ENCODE data around the gene POLR2A.

The POLR2A gene

GRCh38 chr17:7483255-7484066, 705 bp upstream of the POLR2A start:
- Histone ChIP-seq H3K9ac (ENCODE audit: insufficient read length) (peak overlapping the region; percentile 100), H3K4me3 (peak overlapping the region; percentile 100), H3K27ac (peak overlapping the region; percentile 99), H3K36me3 (ENCODE audit: insufficient read depth, low read length) (peaks cover 11% of the 10 kb centered on the region), H3K9me3 (ENCODE audit: low read depth, low read length) (no peaks in the 10 kb centered on the region)
- DNase-seq (ENCODE audit: low read depth, low spot score) = peak; percentile 62
- TF ChIP-seq FOXP2 (optimal IDR thresholded peaks at IDR 0.05; ENCODE audit: control extremely low read depth, extremely low read length, insufficient read depth) = no peak
- no peak for TF ChIP-seq EZH2 (IDR thresholded peaks at IDR 0.05)
- TF ChIP-seq POLR2AphosphoS5 (IDR thresholded peaks at IDR 0.05; ENCODE audit: borderline replicate concordance, low read depth, low read length) = no peak

- Histone ChIP-seq H3K36me3 (ENCODE audit: insufficient read depth, low read length) (peaks cover 21% of the 10 kb centered on the region), H3K27ac (peak overlapping the region; percentile 20; the same call in 1 of the 2 replicates), H3K9ac (ENCODE audit: insufficient read length) (peak overlapping the region; percentile 100), H3K9me3 (ENCODE audit: low read depth, low read length) (no peaks in the 10 kb centered on the region), H3K4me3 (peak overlapping the region; percentile 100)
- DNase-seq (ENCODE audit: low read depth, low spot score) = no peak
- TF ChIP-seq POLR2AphosphoS5 (IDR thresholded peaks at IDR 0.05; ENCODE audit: borderline replicate concordance, low read depth, low read length) = no peak
- no peak for TF ChIP-seq EZH2 (IDR thresholded peaks at IDR 0.05)
- TF ChIP-seq FOXP2 (optimal IDR thresholded peaks at IDR 0.05; ENCODE audit: control extremely low read depth, extremely low read length, insufficient read depth) = no peak
Measured at GRCh38 chr17:7484919-7485377, 782 bp downstream of the POLR2A start.

GRCh38 chr17:7486181-7486580, 2.0 kb downstream of the POLR2A start:
- Histone ChIP-seq H3K9ac (ENCODE audit: insufficient read length) (peak overlapping the region; percentile 73), H3K27ac (peak overlapping the region; percentile 51; the same call in 1 of the 2 replicates), H3K36me3 (ENCODE audit: insufficient read depth, low read length) (peaks cover 32% of the 10 kb centered on the region), H3K9me3 (ENCODE audit: low read depth, low read length) (no peaks in the 10 kb centered on the region), H3K4me3 (peak overlapping the region; percentile 100)
- no peak for TF ChIP-seq FOXP2 (optimal IDR thresholded peaks at IDR 0.05; ENCODE audit: control extremely low read depth, extremely low read length, insufficient read depth)
- TF ChIP-seq EZH2 (IDR thresholded peaks at IDR 0.05) = no peak
- no peak for TF ChIP-seq POLR2AphosphoS5 (IDR thresholded peaks at IDR 0.05; ENCODE audit: borderline replicate concordance, low read depth, low read length)
- DNase-seq (ENCODE audit: low read depth, low spot score) = no peak

- Histone ChIP-seq H3K27ac (no peak overlapping the region), H3K4me3 (no peak overlapping the region), H3K9me3 (ENCODE audit: low read depth, low read length) (no peaks in the 10 kb centered on the region), H3K9ac (ENCODE audit: insufficient read length) (no peak overlapping the region), H3K36me3 (ENCODE audit: insufficient read depth, low read length) (peaks cover 57% of the 10 kb centered on the region)
- no peak for TF ChIP-seq EZH2 (IDR thresholded peaks at IDR 0.05)
- no peak for TF ChIP-seq FOXP2 (optimal IDR thresholded peaks at IDR 0.05; ENCODE audit: control extremely low read depth, extremely low read length, insufficient read depth)
- no peak for TF ChIP-seq POLR2AphosphoS5 (IDR thresholded peaks at IDR 0.05; ENCODE audit: borderline replicate concordance, low read depth, low read length)
- DNase-seq (ENCODE audit: low read depth, low spot score) = no peak
Measured at GRCh38 chr17:7490144-7490543, 6.0 kb downstream of the POLR2A start.

GRCh38 chr17:7491583-7491982, 7.4 kb downstream of the POLR2A start:
- Histone ChIP-seq H3K9me3 (ENCODE audit: low read depth, low read length) (no peaks in the 10 kb centered on the region), H3K9ac (ENCODE audit: insufficient read length) (no peak overlapping the region), H3K36me3 (ENCODE audit: insufficient read depth, low read length) (peaks cover 66% of the 10 kb centered on the region), H3K27ac (no peak overlapping the region), H3K4me3 (no peak overlapping the region)
- TF ChIP-seq EZH2 (IDR thresholded peaks at IDR 0.05) (no peak), FOXP2 (optimal IDR thresholded peaks at IDR 0.05; ENCODE audit: control extremely low read depth, extremely low read length, insufficient read depth) (no peak), POLR2AphosphoS5 (IDR thresholded peaks at IDR 0.05; ENCODE audit: borderline replicate concordance, low read depth, low read length) (no peak)
- no peak for DNase-seq (ENCODE audit: low read depth, low spot score)

GRCh38 chr17:7493941-7494340, 9.8 kb downstream of the POLR2A start:
- Histone ChIP-seq H3K9me3 (ENCODE audit: low read depth, low read length) (no peaks in the 10 kb centered on the region), H3K4me3 (no peak overlapping the region), H3K9ac (ENCODE audit: insufficient read length) (no peak overlapping the region), H3K27ac (0 out of 2 replicates have a peak overlapping the region, but pooled peaks have one; percentile 13), H3K36me3 (ENCODE audit: insufficient read depth, low read length) (peaks cover 80% of the 10 kb centered on the region)
- no peak for TF ChIP-seq POLR2AphosphoS5 (IDR thresholded peaks at IDR 0.05; ENCODE audit: borderline replicate concordance, low read depth, low read length)
- no peak for TF ChIP-seq EZH2 (IDR thresholded peaks at IDR 0.05)
- TF ChIP-seq FOXP2 (optimal IDR thresholded peaks at IDR 0.05; ENCODE audit: control extremely low read depth, extremely low read length, insufficient read depth) = no peak
- DNase-seq (ENCODE audit: low read depth, low spot score) = no peak

- TF ChIP-seq FOXP2 (optimal IDR thresholded peaks at IDR 0.05; ENCODE audit: control extremely low read depth, extremely low read length, insufficient read depth) = no peak
- TF ChIP-seq EZH2 (IDR thresholded peaks at IDR 0.05) = no peak
- no peak for TF ChIP-seq POLR2AphosphoS5 (IDR thresholded peaks at IDR 0.05; ENCODE audit: borderline replicate concordance, low read depth, low read length)
- peaks cover 79% of the 10 kb centered on the region for H3K36me3 ChIP-seq (ENCODE audit: insufficient read depth, low read length)
- no peak overlapping the region for H3K4me3 ChIP-seq
- DNase-seq (ENCODE audit: low read depth, low spot score) = no peak
- no peaks in the 10 kb centered on the region for H3K9me3 ChIP-seq (ENCODE audit: low read depth, low read length)
- H3K9ac ChIP-seq (ENCODE audit: insufficient read length) = no peak overlapping the region
- no peak overlapping the region for H3K27ac ChIP-seq
Measured at GRCh38 chr17:7495906-7496434, 11.8 kb downstream of the POLR2A start.

- Histone ChIP-seq H3K27ac (no peak overlapping the region), H3K36me3 (ENCODE audit: insufficient read depth, low read length) (peaks cover 79% of the 10 kb centered on the region), H3K9me3 (ENCODE audit: low read depth, low read length) (no peaks in the 10 kb centered on the region), H3K4me3 (no peak overlapping the region), H3K9ac (ENCODE audit: insufficient read length) (no peak overlapping the region)
- no peak for DNase-seq (ENCODE audit: low read depth, low spot score)
- no peak for TF ChIP-seq EZH2 (IDR thresholded peaks at IDR 0.05)
- no peak for TF ChIP-seq POLR2AphosphoS5 (IDR thresholded peaks at IDR 0.05; ENCODE audit: borderline replicate concordance, low read depth, low read length)
- no peak for TF ChIP-seq FOXP2 (optimal IDR thresholded peaks at IDR 0.05; ENCODE audit: control extremely low read depth, extremely low read length, insufficient read depth)
Measured at GRCh38 chr17:7496470-7497183, 12.5 kb downstream of the POLR2A start.

Data from SK-N-MC (cell line).